Hypothalamus (tissue), 51 donors: ENCODE results near the gene SWT1.

ENCODE experiments used
- DNase-seq, 51 donors: peaks; one replicate each; lab custom pipeline; 2025; lab: John Stamatoyannopoulos, UW

Gene SWT1

DNA sequence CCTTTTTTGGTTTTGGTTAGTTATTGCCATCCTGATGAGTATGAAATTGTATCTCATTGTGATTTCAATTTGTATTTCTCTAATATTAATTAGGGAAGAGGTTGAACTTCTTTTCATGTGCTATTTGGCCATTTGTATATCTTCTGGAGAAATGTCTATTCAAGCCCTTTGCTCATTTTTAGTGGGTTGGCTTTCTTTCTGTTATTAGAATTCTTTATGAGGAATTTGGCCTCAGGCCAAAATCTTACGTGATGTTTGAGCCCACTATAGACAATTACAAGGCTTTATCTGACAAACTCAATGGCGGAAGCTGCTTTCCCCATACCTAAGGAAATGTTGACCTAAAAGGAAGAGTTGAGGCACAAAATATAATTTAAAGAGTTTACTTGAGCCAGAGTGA lies 127.1 kb downstream of the SWT1 start:
- no peak for DNase-seq

DNA sequence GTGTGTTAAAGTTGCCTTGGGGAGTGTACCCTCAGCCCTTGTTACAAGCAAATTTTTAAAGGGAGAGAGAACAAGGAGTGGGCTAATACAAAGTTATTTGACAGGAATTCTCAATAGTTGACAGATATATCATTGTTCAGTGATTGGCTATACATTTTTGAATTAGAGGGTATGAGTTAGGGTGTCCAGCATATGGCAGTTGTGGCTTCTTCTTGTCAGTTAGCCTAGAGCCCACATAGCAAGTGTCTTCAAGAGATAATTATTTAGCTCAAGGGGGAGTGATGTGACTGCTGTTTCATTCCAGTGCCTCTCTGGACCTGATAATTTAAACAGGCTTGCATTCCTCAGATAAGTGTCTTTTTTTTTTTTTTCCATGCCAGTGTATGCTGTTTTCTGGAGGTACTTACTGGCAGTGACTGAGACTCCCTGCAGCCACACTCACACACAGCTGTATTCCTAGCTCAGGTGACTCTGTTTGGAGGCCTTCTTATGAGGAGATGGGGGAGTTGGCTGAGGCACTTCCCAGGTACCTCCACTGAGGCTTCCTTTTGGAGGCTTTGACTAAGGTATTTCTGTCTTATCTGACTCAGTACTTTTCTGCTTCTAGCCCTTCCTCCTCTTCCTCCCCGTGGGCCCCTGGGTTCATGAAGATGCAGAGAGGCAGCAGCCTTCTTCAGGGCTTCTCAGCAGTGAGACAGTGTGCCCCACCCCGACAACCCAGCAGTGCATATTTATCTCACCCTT lies 127.7 kb downstream of the SWT1 start:
- DNase-seq, result no peak

DNA sequence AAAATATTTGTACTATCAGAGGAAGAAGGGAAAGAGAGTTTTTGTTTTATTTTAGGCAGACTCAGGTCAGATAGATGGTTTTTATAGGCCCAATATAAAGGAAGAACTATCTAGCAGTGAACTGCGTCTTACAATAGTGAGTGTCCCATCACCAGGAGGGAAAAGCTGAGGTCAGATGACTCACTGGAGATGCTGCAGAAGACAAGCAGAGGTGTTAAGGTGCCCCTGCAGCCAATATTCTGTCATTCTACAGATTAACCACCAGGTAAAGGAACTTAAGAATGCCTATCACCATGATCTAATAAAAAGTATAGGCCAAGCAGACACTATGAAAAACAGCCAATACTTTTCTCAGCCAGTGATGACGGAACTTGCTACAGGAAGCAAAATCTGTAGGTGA lies 130.5 kb downstream of the SWT1 start:
- no peak for DNase-seq

DNA sequence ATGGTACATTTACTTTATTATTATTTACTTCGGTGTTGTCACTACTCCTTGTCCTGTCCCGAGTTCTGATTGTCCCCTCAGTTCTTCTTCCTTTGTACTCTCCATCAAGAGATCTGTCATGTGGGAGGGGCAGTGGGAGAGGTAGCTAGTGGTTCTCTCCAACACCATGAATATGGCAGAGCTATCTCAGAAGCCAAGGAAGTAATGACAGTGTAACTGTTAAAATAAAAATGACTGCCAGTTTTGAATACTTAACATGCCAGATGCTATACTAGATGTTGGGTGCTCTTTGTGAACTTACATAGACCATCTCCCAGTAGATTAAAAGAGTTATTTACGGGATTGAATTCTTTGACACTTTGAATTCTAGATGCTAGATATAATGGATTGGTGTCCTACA lies 131.5 kb downstream of the SWT1 start:
- DNase-seq, result no peak

DNA sequence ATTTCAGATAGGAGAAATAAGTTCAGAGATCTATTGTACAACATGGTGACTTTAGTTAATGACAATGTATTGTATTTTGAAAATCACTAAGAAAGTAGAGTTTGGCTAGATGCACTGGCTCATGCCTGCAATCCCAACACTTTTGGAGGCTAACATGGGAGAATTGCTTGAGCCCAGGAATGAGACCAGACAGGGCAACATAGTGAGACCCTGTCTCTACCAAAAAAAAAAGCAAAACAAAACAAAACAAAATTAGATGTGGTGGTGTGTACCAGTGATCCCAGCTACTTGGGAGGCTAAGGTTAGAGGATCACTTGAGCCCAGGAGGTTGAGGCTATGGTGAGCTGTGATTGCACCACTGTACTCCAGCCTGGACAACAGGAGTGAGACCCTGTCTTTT lies 132.9 kb downstream of the SWT1 start:
- no peak for DNase-seq

DNA sequence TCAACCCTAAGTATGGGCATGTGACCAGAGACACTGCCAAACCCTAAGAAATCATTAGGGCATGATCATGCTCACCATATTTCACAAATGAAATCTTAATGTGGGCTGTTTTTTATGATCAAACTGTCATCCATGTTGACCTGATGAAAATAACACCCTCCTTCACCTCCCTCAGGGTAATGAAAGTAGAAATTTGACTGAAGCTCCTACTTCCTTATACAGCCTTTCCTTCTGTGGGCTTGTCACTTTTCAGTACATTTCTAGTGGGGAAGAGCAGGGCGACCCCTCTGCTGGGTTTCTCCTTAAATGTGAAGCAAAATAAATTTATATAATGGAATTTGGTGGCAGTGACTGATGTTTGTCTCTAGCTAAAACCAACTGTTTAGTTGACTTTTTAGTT lies 134.2 kb downstream of the SWT1 start:
- no peak for DNase-seq

DNA sequence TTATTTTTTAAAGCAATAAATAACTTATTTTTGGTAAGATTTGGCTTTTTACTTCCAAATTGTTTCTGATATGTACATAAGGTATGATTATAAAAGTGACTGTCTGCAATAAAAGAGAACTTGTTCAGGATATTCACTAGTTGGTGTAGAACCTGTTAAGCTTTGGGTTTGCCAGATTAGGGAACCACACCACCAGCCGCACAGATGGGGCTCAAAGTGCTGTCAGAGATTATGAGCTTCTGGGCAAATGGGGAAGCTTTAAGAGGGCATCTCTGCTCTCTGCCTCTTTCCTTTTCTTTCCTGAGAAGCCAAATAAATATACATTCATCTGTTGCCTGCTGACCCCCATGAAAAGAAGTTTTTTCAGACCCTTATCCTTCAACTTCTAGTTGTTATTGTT lies 134.7 kb downstream of the SWT1 start:
- DNase-seq, result no peak

DNA sequence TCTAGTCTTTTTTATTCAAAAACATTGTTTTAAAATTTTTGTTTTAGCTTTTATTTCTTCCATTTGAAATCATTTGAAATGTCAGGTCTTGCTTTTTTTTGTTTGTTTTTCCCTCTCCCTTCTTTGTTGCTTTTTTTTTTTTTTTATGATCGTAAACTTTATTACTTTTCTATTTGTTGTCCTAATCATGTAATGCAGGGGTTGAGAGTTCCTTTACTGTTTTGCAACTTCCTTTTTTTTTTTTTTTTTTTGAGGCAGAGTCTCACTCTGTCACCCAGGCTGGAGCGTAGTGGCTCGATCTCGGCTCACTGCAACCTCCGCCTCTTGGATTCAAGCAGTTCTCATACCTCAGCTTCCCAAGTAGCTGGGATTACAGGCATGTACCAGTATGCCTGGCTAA lies 135.3 kb downstream of the SWT1 start:
- no peak for DNase-seq

DNA sequence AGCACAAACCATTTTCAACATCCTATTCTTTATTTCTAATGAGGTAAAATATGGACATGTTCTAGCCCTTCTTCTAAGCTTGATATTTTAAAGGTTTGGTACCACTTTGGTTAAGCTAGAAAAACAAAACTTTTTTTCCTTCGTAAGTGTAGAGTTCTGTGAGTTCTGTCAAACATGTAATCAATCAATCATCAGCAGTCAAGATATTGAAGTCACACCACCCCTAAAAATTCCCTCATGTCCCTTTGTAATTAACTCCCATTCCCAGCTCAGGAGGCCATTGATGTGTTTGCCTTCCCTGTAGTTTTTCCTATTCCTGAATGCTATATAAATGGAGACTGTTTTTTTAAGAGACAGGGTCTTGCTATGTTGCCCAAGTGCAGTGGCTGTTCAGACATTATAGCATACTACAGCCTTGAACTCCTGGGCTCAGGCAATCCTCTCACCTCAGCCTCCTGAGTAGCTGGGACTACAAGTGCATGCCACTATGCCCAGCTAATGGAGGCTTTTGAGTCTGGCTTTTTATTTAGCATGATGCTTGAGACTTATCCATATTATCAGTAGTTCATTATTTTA lies 137.1 kb downstream of the SWT1 start:
- no peak for DNase-seq

DNA sequence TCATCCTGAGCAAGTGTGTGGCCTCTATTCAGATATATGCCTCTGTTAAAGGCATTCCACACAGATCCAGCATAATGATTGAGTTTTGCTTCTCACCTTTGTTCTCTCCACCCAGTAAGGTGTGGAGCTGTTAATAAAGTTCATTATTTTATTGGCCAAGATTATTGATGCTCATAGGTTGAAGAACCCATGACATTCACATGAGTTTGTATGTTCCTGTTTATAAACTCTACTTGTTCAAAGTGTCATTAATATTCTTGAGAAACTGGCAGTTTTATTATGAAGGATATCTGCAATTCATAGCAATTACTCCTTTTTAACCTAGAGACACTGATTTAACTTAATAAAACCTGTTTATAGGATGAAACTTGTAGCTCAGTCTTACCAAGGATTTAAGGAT lies 138.1 kb downstream of the SWT1 start:
- DNase-seq, result no peak

DNA sequence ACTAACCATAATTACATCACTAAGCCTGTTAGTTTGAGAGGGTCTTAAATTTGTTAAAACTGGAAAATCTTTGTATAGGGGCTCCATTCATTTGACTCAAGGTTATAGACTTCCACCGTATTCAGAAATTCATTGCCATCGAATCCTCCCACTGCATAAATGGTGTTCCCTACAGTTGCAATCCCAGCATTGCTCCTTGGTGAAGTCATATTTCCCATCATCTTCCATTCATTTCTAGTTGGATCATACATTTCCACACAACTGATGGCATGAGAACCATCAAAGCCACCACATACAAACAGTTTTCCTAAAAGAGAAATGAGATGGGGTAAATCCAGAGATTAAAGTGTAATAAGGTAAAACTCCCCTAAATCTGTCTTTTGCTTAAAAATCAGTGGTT lies 141.0 kb downstream of the SWT1 start:
- no peak for DNase-seq

DNA sequence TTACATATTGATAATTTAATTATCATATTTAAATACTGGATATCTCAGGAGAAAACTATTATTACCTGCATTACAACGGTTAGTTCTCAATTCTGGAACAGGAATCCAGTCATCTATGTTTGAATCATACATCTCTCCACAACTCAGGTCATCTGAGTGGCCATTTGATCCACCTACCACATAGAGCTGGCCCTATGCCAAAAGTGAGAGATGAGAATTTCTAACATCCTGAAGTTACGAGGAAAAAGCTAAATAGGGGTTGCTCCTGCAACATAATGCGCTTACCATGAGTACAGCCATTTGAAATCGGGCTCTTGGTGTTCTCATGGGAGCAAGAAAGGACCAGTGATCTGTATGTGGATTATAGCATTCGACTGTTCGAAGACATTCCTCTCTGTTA lies 143.2 kb downstream of the SWT1 start:
- DNase-seq, result no peak

DNA sequence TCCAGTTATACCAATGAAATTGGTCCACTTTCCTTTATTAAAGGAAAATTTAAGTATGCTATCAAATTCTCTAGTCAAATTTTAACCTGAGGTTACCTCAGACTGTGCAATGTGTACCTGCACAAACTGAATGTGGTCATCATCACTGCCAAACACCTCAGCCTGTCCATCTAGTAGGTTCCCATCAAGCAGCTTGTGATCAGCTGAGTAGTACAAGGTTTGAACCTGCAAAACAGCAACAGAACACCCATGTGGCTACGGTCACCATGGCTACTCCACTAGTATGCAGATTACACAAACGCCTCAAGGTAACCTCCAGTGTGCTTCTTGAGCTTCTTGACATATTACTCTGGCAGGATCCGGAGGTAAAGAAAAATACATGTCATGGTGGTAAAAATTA lies 148.5 kb downstream of the SWT1 start:
- no peak for DNase-seq

DNA sequence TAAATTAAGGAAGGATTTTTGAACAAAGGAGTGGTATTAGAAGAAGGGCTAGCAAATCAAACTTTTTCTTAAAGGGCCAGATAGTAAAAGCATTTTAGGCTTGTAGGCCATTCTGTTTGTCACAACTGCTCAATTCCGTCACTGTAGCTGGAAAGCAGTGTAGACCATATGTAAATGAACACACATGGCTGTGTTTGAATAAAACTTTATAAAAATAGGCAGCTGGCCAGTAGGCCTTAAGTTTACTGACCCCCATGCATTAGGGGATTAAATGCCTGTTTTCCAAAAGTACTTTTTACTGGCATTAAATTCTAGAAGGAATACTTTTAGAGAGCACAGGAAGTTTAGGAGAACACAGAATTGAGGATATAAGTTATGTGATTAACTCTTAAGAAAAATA lies 151.2 kb downstream of the SWT1 start:
- DNase-seq, result no peak

DNA sequence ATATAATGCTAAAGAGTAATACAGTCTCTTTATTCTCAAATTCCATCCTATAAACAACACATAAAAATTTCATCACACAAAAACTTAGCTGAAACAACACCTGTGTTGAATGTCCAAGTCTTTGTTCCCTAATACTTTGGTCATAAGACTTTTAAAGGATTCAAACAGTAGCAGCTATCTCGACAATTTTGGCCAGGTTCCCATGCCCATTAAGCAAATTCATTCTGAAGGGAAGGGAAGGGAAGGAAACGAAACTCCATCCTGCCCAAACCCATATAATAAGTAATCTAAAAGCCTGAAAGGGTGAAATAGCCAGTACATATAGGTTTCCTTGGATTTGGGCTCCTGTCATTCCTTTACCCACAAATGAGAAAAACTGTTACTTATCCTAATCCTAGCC lies 152.6 kb downstream of the SWT1 start:
- no peak for DNase-seq

DNA sequence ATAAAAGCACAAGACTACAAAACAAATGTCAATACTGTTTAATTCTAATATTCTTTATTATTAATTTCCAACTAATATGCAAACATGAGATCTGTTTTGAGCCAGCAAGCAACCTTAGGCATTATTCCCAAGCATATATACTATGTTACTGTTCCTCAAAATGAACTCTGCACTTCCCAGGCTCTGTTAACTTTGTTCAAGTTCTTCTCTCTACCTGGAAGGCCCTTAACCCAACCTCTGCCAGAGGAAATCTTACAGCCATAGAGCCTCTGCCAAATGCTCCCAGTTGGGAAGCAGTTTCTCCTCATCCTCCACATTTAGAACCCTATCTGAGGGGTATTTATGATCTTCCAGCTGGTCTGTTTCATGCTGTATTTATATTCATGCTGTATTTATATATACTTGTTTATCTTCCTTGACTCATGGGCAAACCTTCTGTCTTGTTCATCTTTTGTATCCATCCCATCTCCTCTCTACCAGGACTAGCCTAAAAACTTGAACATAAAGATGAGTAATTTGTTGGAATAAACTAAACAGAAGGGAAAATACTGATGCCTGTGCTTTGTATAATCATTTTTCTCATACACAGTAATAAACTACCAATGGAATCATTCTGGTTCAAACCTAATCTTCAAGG lies 154.7 kb downstream of the SWT1 start:
- DNase-seq, result no peak

DNA sequence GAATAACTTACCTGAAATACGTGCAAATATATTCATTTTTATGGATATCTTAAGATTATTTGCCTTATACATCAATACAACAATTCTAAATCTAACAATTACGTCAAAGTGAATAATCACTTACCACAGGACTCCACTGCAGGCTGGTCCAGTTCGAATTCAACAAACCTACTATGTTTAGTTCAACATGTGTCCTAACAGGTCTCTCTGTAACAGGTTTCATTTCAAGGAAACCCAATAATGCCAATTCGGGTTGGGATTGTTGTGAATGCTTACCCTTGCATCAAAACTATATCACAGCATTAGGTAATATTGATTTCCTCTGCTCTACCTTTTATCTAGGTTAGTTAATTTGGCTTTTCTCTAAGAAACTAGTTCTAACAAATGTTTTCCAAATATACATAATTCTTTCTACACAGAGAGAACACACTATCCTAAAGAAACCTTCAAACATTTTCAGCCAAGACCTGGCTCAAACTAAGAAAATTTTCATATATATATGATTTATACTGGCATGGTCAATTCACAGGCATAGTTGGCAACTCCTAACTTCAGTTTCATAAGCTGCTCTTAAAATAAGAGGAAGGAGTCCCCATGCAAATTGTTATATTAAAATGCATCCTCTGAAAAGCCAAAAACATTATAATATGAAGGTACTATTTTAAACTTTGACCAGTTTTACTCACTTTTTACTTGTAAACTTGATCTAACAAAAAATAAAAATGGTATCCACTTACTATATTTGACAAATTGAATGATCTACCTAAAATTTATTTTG lies 155.6 kb downstream of the SWT1 start:
- no peak for DNase-seq

DNA sequence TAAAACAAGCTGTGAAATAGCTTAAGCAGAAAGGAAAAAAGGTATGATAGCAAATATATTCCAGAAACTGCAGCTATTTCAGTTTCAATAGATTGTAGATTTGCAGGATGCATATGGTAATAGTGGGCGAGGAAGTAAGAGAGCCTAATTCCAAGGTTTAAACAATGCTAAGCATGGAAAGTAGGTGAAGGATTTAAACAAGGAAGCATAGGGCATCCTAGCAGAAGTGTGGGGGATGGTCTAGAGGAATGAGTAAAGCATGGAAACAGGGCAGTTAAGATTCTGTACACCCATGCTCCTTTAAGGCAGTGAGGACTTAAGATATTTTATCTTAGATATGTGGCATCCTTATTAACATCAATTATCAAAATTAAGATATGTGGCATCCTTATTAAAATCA lies 157.4 kb downstream of the SWT1 start:
- no peak for DNase-seq

DNA sequence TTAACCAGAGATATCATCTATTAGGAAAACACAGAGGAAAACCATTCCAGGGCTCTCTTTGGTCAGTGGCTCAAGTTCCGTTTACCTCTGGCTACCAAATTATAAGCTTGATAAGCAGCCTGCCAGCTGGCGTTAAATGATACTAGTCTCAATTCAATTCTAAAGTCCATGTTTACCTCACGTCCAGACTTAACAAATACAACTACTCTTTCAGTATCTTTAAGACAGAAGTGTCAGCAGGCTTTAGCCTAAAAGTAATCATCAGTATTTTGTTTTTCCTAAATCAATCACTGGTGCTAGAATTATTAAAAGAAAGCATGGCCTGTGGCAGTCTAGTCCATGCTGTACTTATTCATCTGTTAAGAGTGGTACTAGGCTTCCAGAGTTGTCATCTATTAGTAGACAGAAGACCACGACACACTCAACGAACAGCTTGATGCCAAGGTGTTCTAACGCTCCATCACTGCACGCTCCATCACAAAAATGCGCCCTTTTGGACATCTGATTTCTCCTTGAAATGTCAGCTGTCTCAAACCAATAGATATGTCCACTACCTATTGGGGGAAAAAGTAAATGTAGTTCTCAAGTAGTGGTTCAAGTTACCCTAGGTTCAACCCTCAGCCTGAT lies 158.6 kb downstream of the SWT1 start:
- DNase-seq, result no peak

DNA sequence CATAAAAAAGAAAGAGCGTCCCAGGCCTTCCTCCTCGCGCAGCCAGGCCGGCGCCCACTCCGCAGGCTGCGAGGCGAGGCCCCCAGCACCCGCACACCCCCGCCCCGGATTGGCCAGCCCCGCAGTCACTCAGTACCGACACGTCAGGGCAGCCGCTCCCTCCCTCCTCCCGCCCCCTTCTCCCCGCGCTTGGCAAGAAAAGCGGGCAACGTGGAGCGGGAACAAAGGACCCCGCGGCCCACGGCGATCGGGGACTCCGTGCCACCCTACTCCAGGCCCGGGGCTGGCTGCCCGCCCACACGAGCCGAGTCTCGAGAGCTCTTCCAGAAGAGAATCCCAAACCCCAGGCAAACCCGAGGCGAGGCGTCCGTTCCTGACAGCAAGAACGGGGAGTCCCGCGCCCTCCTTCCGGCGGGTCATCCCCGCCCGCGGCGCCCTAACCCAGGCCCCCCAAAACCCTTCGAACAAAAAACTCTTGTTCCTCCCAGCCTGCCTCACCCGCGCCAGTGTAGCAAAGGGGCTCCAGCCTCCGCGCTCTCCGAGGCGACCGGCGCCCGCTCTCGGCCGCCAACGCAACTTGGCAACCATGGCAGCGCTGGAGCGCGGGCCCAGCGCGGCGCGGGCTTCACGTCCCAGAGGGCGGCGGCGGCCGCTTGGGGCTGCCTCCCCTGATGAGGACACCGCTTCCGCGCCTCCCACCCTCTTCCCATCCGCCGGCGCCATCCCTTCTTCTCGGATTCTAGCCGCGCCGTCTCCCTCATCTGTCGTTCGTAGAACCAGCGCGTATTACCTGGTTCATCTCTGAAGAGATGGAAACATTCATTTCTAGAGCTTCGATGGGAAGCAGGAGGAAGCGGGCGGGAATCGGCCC lies 159.4 kb downstream of the SWT1 start:
- DNase-seq, result peak; percentile 68 to 98 (median 91)
